ENCODE results near the gene TRIO. TPM values are rescaled to one million over a fixed set of nuclear protein-coding genes. Genes with fewer than 3 reads are reported as not detected.

TRIO gene
- total and polyA plus RNA-seq, 2 donors (not counting 1 experiment from before 2014, with no cell fraction given), result 134 to 281 TPM

- Histone ChIP-seq H3K36me3 (ENCODE audit: control insufficient read depth, insufficient read depth, low read length) (peaks cover 37% of the 10 kb centered on the region), H3K9me3 (ENCODE audit: control insufficient read depth, insufficient read depth, low read depth, low read length) (no peaks in the 10 kb centered on the region), H3K4me1 (ENCODE audit: control insufficient read depth, extremely low read depth, insufficient read depth, low read length) (peaks cover 7% of the 10 kb centered on the region), H3K27ac (ENCODE audit: insufficient read depth, low read length) (no peak overlapping the region), H2AFZ (ENCODE audit: low read length) (no peak overlapping the region), H3K79me2 (ENCODE audit: control insufficient read depth, insufficient read depth, low read length) (peaks cover 30% of the 10 kb centered on the region), H3K27me3 (ENCODE audit: control insufficient read depth, insufficient read depth, low read length) (no peaks in the 10 kb centered on the region), H3K4me3 (replicated peaks in 1 of 4; ENCODE audit: control extremely low read depth in 1 of 4, insufficient read depth in 1 of 4, low read depth in 3 of 4, low read length in 4 of 4) (no peak overlapping the region), H3K4me2 (ENCODE audit: extremely low read depth, insufficient read depth, low read length) (no peak overlapping the region), H3K9ac (ENCODE audit: insufficient read depth, low read length) (no peak overlapping the region), H4K20me1 (ENCODE audit: control insufficient read depth, extremely low read depth, insufficient read depth, low read length) (no peaks in the 10 kb centered on the region)
- DNase-seq (ENCODE audit: low read depth in 2 of 2), result no peak
- TF ChIP-seq EZH2 (IDR thresholded peaks at IDR 0.05; ENCODE audit: low read length, missing control alignments), result no peak
- no peak for TF ChIP-seq CTCF (conservative IDR thresholded peaks at IDR 0.05 in 1 of 2, IDR thresholded peaks at IDR 0.05 in 1 of 2; ENCODE audit: low read depth in 1 of 2, low read length in 2 of 2)
Observed at GRCh38 chr5:14411216-14411615, 268.1 kb downstream of the TRIO start.

GRCh38 chr5:14413331-14413750, 270.2 kb downstream of the TRIO start:
- H3K36me3 ChIP-seq (ENCODE audit: control insufficient read depth, insufficient read depth, low read length), result peaks cover 29% of the 10 kb centered on the region
- H3K9ac ChIP-seq (ENCODE audit: insufficient read depth, low read length), result no peak overlapping the region
- peaks cover 45% of the 10 kb centered on the region for H3K79me2 ChIP-seq (ENCODE audit: control insufficient read depth, insufficient read depth, low read length)
- no peak overlapping the region for H3K4me3 ChIP-seq (replicated peaks in 1 of 4; ENCODE audit: control extremely low read depth in 1 of 4, insufficient read depth in 1 of 4, low read depth in 3 of 4, low read length in 4 of 4)
- no peaks in the 10 kb centered on the region for H4K20me1 ChIP-seq (ENCODE audit: control insufficient read depth, extremely low read depth, insufficient read depth, low read length)
- TF ChIP-seq EZH2 (IDR thresholded peaks at IDR 0.05; ENCODE audit: low read length, missing control alignments), result no peak
- no peak for TF ChIP-seq CTCF (conservative IDR thresholded peaks at IDR 0.05 in 1 of 2, IDR thresholded peaks at IDR 0.05 in 1 of 2; ENCODE audit: low read depth in 1 of 2, low read length in 2 of 2)
- peaks cover 23% of the 10 kb centered on the region for H3K4me1 ChIP-seq (ENCODE audit: control insufficient read depth, extremely low read depth, insufficient read depth, low read length)
- H3K27me3 ChIP-seq (ENCODE audit: control insufficient read depth, insufficient read depth, low read length), result no peaks in the 10 kb centered on the region
- peak in 1 of 2 donors; percentile 45 for DNase-seq (ENCODE audit: low read depth in 2 of 2)
- no peak overlapping the region for H3K4me2 ChIP-seq (ENCODE audit: extremely low read depth, insufficient read depth, low read length)
- H3K9me3 ChIP-seq (ENCODE audit: control insufficient read depth, insufficient read depth, low read depth, low read length), result no peaks in the 10 kb centered on the region
- H2AFZ ChIP-seq (ENCODE audit: low read length), result no peak overlapping the region
- H3K27ac ChIP-seq (ENCODE audit: insufficient read depth, low read length), result no peak overlapping the region

GRCh38 chr5:14414007-14414406, 270.9 kb downstream of the TRIO start:
- Histone ChIP-seq H3K4me1 (ENCODE audit: control insufficient read depth, extremely low read depth, insufficient read depth, low read length) (peaks cover 25% of the 10 kb centered on the region), H3K9me3 (ENCODE audit: control insufficient read depth, insufficient read depth, low read depth, low read length) (no peaks in the 10 kb centered on the region), H4K20me1 (ENCODE audit: control insufficient read depth, extremely low read depth, insufficient read depth, low read length) (no peaks in the 10 kb centered on the region), H3K9ac (ENCODE audit: insufficient read depth, low read length) (no peak overlapping the region), H3K36me3 (ENCODE audit: control insufficient read depth, insufficient read depth, low read length) (peaks cover 34% of the 10 kb centered on the region), H3K4me3 (replicated peaks in 1 of 4; ENCODE audit: control extremely low read depth in 1 of 4, insufficient read depth in 1 of 4, low read depth in 3 of 4, low read length in 4 of 4) (no peak overlapping the region), H3K4me2 (ENCODE audit: extremely low read depth, insufficient read depth, low read length) (no peak overlapping the region), H3K27ac (ENCODE audit: insufficient read depth, low read length) (peak overlapping the region; percentile 31), H3K79me2 (ENCODE audit: control insufficient read depth, insufficient read depth, low read length) (peaks cover 49% of the 10 kb centered on the region), H3K27me3 (ENCODE audit: control insufficient read depth, insufficient read depth, low read length) (no peaks in the 10 kb centered on the region), H2AFZ (ENCODE audit: low read length) (no peak overlapping the region)
- no peak for TF ChIP-seq CTCF (conservative IDR thresholded peaks at IDR 0.05 in 1 of 2, IDR thresholded peaks at IDR 0.05 in 1 of 2; ENCODE audit: low read depth in 1 of 2, low read length in 2 of 2)
- no peak for TF ChIP-seq EZH2 (IDR thresholded peaks at IDR 0.05; ENCODE audit: low read length, missing control alignments)
- DNase-seq (ENCODE audit: low read depth in 2 of 2), result no peak
